GM19043 (cell line): ENCODE measurements around the gene MGMT.

Source experiments
- ATAC-seq: cut with Tn5 transposase; IDR thresholded peaks from one replicate; pipeline ENCODE4 v1.9.1; 2021; ENCODE audit warnings: low read depth; ENCODE audit not compliant: unreplicated experiment

The MGMT gene

DNA sequence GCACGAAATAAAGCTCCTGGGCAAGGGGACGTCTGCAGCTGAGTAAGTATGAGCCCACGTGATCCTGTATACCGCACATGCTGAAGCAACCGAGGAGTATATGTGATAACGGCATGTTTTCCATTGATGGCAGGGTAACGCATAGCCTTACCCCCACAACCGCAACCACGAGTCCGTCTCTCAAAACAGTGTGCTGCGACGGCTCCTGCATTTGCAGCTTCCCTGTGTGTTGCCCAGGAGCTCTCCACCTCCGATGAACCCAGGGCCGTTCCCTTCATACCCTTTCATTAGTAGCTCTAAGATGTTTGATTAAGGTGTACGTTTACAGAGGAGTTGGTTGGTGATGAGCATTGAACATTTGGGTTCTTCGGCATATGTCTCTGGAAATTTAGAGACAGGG is 69.3 kb downstream of the MGMT start:
- no peak for ATAC-seq

- ATAC-seq, result no peak
Measured at GRCh38 chr10:129537151-129537550, 70.1 kb downstream of the MGMT start.

DNA sequence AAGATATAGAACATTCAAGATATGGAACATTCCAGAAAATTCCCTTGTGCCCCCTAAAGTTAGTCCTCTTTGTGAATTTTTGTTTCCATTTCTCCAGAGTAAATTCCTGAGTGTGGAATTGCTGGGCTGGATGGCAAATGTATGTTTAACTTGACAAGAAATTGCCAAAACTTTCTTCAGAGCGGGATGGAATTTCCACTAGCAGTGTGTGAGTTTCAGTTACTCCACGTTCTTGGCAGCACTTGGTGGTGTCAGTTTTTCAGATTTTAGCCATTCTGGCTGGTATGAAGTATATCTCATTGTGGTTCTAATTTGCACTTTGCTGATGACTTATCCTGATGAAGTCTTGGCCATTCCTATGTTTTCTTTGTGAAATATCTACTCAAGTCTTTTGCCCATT is 71.2 kb downstream of the MGMT start:
- ATAC-seq, result no peak

GRCh38 chr10:129541200-129541599 is 74.2 kb downstream of the MGMT start:
- no peak for ATAC-seq

DNA sequence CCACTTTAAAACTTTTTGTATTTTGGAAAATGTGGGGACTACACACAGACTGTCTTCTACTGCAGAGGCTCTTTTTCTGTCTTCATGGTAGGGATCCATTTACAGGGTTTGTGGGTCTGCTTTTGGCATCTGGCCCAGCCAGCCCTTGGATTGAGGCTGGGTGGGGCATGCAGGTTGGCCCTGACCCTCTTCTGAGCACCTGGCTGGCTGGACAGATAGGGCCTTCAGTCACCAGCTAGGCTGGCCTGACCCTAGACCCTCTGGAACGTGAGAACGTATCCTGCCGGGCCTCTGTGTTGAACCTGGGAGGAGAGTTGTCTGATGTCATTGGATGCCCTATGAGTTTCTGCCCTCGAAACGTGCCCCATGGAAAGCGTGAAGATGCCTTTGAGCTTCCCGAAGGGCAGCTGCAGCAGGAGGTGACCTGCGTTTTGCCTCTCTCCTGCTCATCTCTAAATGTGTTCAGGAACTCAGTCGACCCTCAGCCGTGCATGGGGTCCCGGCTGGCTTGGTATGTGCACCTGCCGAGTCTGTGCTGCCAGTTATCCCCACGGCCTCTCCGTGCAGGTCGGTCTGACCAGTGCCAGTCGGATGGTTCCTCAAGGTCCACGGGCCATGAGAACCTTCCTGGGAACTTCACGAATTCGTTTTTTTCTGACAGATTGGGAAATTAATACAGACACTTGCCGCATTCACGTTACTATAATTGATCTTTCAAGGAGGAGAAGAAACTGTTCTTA is 74.9 kb downstream of the MGMT start:
- no peak for ATAC-seq

- ATAC-seq, result no peak
Measured at GRCh38 chr10:129542589-129542988, 75.5 kb downstream of the MGMT start.

DNA sequence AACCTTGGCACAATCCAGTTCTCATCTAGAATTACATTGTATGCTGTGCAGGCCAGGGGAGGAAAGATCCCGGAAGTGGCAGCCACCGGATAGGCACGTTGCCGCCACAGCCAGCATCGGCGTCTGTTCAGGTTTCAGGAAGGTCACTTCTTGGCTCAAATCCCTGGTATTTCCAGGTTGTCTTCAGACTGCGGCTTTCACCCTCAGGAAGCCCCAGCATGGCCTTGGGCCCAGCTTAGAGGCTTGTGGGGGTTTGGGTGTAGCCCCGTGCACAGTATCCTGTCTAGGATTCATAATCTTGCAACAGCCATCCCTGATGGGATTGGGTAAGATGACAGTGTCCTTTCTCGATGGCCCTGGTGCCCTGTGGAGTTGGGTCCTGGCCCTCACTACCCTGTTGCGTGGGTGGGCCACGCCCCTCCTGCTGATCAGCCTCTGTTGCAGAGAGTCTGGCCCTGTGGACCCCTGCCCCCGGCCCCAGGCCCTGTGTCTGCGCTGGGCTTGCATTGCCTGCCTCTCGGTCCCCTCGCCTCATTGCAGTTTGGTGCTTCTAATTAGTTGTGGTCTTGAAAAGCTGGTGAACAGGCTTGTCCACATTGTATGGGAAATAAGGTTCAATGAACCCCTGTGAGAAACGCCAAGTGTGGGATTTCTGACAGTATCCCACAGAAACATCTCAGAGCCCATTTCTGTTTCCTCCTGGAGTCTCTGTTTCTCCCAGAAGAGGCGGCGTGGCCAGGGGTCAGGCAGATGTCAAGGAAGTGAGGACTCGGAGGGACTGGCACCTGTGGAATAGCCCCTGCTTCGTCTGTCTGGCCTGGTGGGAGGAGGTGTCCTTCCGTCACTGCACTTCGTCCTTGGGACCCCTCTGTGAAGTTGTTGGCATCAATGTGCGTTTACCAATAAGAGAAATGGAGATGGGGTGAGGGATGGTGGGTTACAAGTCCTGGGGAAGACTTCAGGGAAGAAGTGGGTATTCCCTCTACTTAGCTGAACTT is 77.5 kb downstream of the MGMT start:
- no peak for ATAC-seq

- no peak for ATAC-seq
Measured at GRCh38 chr10:129545261-129545660, 78.2 kb downstream of the MGMT start.

DNA sequence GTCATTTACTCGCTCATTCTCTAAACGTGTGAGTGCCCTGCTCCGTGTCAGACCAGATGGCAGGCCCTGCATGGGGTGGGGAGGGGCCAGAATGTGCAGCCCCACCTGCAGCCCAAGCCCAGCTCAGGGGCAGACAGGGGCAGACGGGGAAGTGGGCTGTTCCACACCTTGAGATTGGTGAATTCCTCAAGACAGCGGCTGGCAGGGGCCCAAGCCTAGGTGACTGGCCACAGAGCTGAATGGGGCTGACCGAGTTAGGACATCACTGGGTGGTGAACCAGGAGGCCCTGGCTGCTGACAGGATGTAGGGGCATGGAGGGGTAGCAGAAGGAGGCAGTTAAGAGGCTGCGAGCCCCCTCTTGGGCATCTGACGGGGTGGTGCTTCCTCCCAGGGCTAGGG is 79.1 kb downstream of the MGMT start:
- ATAC-seq, result no peak

DNA sequence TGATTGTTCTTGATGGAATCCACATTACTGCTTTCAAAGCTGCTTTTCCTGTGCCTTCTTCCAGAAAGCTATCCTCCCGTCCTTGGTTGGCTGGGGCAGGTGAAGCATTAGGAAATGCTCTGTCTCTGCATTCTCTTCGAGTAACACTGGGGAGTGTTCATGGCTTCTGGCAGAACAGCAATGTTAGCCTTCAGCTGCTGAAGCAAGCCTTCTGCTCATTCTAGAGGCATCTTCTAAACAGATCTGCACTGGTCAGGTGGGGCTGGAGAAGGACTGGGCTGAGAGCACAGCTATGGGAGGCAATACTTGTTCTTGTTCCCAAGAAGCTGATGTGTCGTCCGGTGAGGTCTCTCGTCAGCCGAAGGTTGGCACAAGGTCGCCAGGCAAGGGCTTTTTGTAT is 80.6 kb downstream of the MGMT start:
- ATAC-seq, result no peak

DNA sequence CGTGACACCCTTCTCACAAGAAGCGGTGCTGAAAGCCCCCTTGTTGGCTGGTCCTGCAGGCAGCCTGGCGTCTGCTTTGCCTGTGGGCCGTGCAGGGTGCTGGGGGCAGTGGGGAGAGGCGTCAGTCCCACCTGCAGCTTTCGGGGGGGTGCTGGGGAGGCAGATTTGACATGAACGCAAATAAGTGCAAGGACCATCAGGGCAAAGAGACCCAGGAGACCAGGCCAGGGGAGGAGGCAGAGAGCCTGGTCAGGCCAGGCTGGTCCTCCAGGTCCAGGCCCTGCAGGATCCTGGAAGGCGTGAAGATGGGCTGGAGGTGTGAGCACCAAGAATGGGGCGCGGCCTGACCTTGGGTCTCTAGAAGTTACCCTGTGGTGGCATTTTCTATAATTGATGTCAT is 81.6 kb downstream of the MGMT start:
- no peak for ATAC-seq

DNA sequence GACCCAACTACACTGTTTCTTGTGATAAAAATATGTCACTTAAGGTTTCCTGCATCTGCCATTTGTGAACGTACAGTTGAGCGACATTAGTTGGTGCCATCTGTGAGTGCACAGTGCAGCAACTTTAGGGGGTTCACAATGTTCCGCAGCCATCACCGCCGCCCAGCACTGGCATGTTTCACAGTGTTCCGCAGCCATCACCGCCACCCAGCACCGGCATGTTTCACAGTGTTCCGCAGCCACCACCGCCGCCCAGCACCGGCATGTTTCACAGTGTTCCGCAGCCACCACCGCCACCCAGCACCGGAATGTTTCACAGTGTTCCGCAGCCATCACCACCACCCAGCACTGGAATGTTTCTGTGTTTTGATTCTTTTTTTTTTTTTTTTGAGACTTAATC is 83.0 kb downstream of the MGMT start:
- ATAC-seq, result no peak

DNA sequence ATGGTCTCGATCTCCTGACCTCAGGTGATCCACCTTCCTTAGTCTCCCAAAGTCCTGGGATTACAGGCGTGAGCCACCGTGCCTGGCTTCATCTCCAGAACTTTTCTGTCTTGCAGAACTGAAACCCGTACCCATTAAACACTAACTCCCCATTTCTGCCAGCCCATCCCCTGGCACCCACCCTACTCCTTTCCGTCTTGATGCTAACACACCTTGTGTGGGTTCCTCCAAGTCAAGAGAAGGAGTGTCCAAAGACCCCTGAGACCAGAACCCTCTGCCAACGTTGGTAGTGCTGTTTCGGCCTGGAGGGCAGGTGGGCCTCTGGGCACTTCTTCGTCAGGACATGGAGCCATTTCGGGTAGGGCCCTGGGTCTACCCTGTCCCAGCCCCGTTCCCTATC is 83.6 kb downstream of the MGMT start:
- ATAC-seq, result no peak

DNA sequence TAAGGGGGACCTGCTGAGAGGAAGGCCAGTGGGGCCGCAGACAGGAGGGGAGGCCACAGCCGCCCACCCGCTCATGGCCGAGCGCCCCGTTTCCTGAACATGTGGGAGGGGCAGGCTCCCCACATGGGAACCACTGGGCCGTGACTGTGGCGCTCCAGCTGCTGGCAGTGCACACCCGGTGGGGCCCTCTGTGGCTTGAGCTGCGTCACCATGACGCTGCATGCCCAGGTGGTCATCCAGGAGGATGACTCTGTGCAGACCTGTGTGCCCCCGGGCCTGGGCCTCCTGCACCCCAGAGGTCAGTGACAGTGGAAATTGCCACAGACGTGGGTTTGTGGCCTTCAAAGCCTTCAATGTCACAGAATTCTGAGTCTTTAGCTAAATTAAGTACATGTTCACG is 85.1 kb downstream of the MGMT start:
- peak; percentile 81 for ATAC-seq

DNA sequence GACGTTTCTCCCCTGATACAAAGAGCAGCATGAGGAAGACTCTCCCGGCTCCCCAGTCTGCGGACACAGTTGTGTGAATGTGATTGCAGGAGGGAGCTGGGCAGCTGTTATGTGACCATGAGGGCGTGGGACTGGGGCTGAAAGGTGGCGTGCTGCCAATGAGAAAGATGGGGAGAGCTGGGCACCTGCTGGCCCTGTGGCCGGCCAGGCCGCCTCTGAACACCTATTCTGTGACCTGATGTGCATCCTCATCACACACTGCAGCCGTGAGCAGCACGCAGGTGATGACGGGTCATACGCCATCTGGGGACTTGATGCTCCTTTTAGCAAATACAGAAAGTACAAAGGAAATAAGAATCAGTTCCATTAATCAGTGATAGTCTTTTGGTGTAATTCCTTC is 86.9 kb downstream of the MGMT start:
- no peak for ATAC-seq

GRCh38 chr10:129556316-129556715 is 89.3 kb downstream of the MGMT start:
- ATAC-seq, result no peak

DNA sequence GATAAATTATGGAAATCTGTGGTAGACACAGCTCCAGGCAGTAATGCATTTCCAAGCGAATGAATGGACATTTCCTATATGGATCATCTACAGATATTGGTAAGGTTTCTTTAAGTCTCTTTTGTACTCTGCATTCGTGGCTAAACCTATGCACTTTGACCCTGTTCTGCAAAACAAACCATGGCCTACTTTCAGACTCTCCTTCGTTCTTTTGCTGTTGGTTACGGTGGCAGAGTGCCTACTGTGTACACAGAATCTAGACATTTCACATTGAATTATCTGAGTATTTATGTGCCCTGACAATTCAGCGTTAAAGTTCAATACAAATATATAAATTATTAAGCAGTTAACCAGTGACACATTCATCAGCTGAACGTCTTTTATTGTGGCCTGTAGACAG is 93.3 kb downstream of the MGMT start:
- ATAC-seq, result no peak

- no peak for ATAC-seq
Measured at GRCh38 chr10:129562487-129562886, 95.4 kb downstream of the MGMT start.

GRCh38 chr10:129564923-129565322 is 97.9 kb downstream of the MGMT start:
- ATAC-seq, result no peak

DNA sequence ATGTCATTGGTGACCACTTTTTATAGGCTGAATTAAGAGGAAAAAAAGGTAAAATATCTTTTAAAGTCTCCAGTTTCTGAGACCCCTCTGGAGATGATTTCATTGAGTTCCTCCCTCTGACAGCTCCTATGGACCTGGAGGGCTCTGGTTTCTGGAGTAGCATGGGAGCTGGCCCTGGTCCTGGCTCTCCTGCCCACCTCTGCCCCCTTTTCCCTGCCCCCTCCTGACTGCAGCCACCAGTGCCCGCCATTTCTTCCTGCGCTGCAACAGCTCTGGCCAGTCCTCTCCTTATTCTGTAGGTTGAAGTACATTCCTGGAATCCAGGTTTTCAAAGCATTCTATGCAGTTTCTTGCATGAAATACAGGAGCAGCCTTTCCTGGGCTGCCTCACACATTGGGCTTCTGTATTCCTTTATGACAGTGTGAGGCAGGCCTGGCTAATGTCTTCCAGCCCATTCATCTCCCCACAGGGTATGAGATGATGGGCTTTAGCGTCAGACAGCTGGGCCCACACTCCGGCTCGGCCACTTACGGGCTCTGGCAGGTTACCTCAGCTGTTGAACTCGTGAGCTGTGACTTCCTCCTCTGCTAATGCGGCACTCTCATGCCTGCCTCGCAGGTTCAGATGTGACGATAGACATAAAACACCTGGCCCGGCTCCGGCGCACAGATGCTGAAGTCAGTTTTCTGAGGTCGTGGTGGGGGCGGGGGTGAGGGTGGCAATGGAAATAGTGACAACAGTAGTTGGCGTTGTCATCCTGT is 101.7 kb downstream of the MGMT start:
- ATAC-seq, result no peak

GRCh38 chr10:129570185-129570584 is 103.1 kb downstream of the MGMT start:
- no peak for ATAC-seq
